NCI-H2029 treated with DMSO at 0.1 percent for 48 hours (cell line): Measurements from ENCODE around the gene SRP68.
"Not testable (repeated sequence)": the region's sequence is repeated elsewhere in the genome, so short reads cannot be mapped to it uniquely, and the experiment has no call there.

Experiments
- DNase-seq: peaks from one replicate; lab custom pipeline; 2025; lab: John Stamatoyannopoulos, UW

The SRP68 gene

GRCh38 chr17:76044475-76045007, 27.8 kb downstream of the SRP68 start:
- DNase-seq, result not testable (repeated sequence)

- DNase-seq, result not testable (repeated sequence)
Observed at GRCh38 chr17:76042868-76043267, 29.4 kb downstream of the SRP68 start.

GRCh38 chr17:76040376-76040775, 31.9 kb downstream of the SRP68 start:
- no peak for DNase-seq

GRCh38 chr17:76039121-76039520, 33.2 kb downstream of the SRP68 start:
- DNase-seq, result no peak

- DNase-seq, result no peak
Observed at GRCh38 chr17:76038050-76038449, 34.3 kb downstream of the SRP68 start.

GRCh38 chr17:76036497-76037261, 35.6 kb downstream of the SRP68 start:
- no peak for DNase-seq

GRCh38 chr17:76034428-76035350, 37.6 kb downstream of the SRP68 start:
- DNase-seq, result no peak

GRCh38 chr17:76033139-76033538, 39.2 kb downstream of the SRP68 start:
- no peak for DNase-seq

GRCh38 chr17:76032780-76033108, 39.6 kb downstream of the SRP68 start:
- no peak for DNase-seq

- no peak for DNase-seq
Observed at GRCh38 chr17:76032073-76032779, 40.1 kb downstream of the SRP68 start.

GRCh38 chr17:76027159-76027839, 45.0 kb downstream of the SRP68 start, which contains the start of gene EVPL:
TSS of gene EVPL (minus strand) at chr17:76027306. CDS start at chr17:76027198, 108 bp downstream.
- DNase-seq, result no peak

GRCh38 chr17:76026714-76027158, 45.6 kb downstream of the SRP68 start:
- no peak for DNase-seq

GRCh38 chr17:76025294-76025693, 47.0 kb downstream of the SRP68 start:
- no peak for DNase-seq

GRCh38 chr17:76024353-76024752, 48.0 kb downstream of the SRP68 start:
- DNase-seq, result no peak

- no peak for DNase-seq
Observed at GRCh38 chr17:76023900-76024237, 48.4 kb downstream of the SRP68 start.

GRCh38 chr17:76022973-76023899, 49.1 kb downstream of the SRP68 start:
- no peak for DNase-seq

GRCh38 chr17:76022285-76022684, 50.0 kb downstream of the SRP68 start:
- no peak for DNase-seq

GRCh38 chr17:76019833-76020467, 52.4 kb downstream of the SRP68 start:
- DNase-seq, result no peak

GRCh38 chr17:76018801-76019200, 53.5 kb downstream of the SRP68 start:
- DNase-seq, result no peak

- DNase-seq, result no peak
Observed at GRCh38 chr17:76018340-76018680, 54.0 kb downstream of the SRP68 start.
